HepG2 (cell line): ENCODE data around the gene CAD. TPM values are rescaled to one million over a fixed set of nuclear protein-coding genes. Genes with fewer than 3 reads are reported as not detected.

ENCODE experiments used
- AKAP8 ChIP-seq: sonication (generic); formaldehyde crosslinking; IDR thresholded peaks from 2 replicates; pipeline ENCODE4 v1.5.1; 2020; ENCODE audit warnings: mild to moderate bottlenecking, missing genetic modification reagents
- GLI4 ChIP-seq: sonication (generic); formaldehyde crosslinking; IDR thresholded peaks from 2 replicates; pipeline ENCODE4 v1.5.1; 2020; ENCODE audit warnings: missing genetic modification reagents, mild to moderate bottlenecking, moderate library complexity, borderline replicate concordance
- HNF1B ChIP-seq: sonication (generic); formaldehyde crosslinking; IDR thresholded peaks from 2 replicates; pipeline ENCODE4 v1.5.1; 2020; ENCODE audit warnings: mild to moderate bottlenecking, moderate library complexity, missing genetic modification reagents
- IKZF4 ChIP-seq: sonication (generic); formaldehyde crosslinking; IDR thresholded peaks from 2 replicates; pipeline ENCODE4 v1.5.1; 2020; ENCODE audit warnings: borderline replicate concordance, mild to moderate bottlenecking, low read depth, missing genetic modification reagents; ENCODE audit errors: not compliant biosample characterization
- KMT2A ChIP-seq: sonication (generic); formaldehyde crosslinking; IDR thresholded peaks from 2 replicates; pipeline ENCODE4 v1.4.0; 2020; ENCODE audit warnings: missing genetic modification reagents
- NAIF1 ChIP-seq: sonication (generic); formaldehyde crosslinking; IDR thresholded peaks from 2 replicates; pipeline ENCODE4 v1.5.0; 2020; ENCODE audit warnings: mild to moderate bottlenecking, missing genetic modification reagents, borderline replicate concordance
- SATB2 ChIP-seq: sonication (generic); formaldehyde crosslinking; IDR thresholded peaks from 2 replicates; pipeline ENCODE4 v1.5.0; 2020; ENCODE audit warnings: missing genetic modification reagents
- ZFP36L1 ChIP-seq: sonication (generic); formaldehyde crosslinking; IDR thresholded peaks from 2 replicates; pipeline ENCODE4 v1.8.0; 2022; ENCODE audit warnings: mild to moderate bottlenecking, missing genetic modification reagents, moderate library complexity
- ZNF143 ChIP-seq: sonication (generic); formaldehyde crosslinking; IDR thresholded peaks from 2 replicates; pipeline ENCODE4 v1.4.0; 2020; ENCODE audit warnings: missing genetic modification reagents
- ZNF225 ChIP-seq: sonication (generic); formaldehyde crosslinking; IDR thresholded peaks from 2 replicates; pipeline ENCODE4 v1.4.0; 2020; ENCODE audit warnings: mild to moderate bottlenecking, missing genetic modification reagents
- ZNF431 ChIP-seq: sonication (generic); formaldehyde crosslinking; IDR thresholded peaks from 2 replicates; pipeline ENCODE4 v1.9.0; 2022; ENCODE audit warnings: missing genetic modification reagents, low read depth, mild to moderate bottlenecking, borderline replicate concordance
- ZNF460 ChIP-seq: sonication (generic); formaldehyde crosslinking; IDR thresholded peaks from 2 replicates; pipeline ENCODE4 v1.5.1; 2020; ENCODE audit warnings: missing genetic modification reagents, mild to moderate bottlenecking, borderline replicate concordance
- ZNF773 ChIP-seq: sonication (generic); formaldehyde crosslinking; IDR thresholded peaks from 2 replicates; pipeline ENCODE4 v1.4.0; 2020; ENCODE audit warnings: missing genetic modification reagents, borderline replicate concordance
- ZNF792 ChIP-seq: IDR thresholded peaks from 2 replicates; pipeline ENCODE4 v1.6.1; 2016
- ZSCAN25 ChIP-seq: sonication (generic); formaldehyde crosslinking; IDR thresholded peaks from 2 replicates; pipeline ENCODE4 v1.8.0; 2022; ENCODE audit warnings: mild to moderate bottlenecking, missing genetic modification reagents
- polyA plus RNA-seq, 8 experiments: library from polyadenylated mRNA; depleted of rRNA in 3 of 8; stranded (reverse) in 7 of 8; unstranded in 1 of 8; fragments of >200 nt; fragmentation: Illumina TruSeq in 4 of 8; extraction: Trizol in 4 of 8; gene quantifications; 2 replicates each; pipeline versions ENCODE4 v1.2.1 to v1.2.3, GENCODE V29; 2011 to 2016; ENCODE audit warnings: low read depth in 4 of 8, missing spikeins in 1 of 8, mixed read lengths in 1 of 8; ENCODE audit not compliant: insufficient read depth in 1 of 8
- total RNA-seq, 5 experiments: library from RNA; depleted of rRNA; stranded (reverse); fragments of >200 nt; fragmentation: Illumina TruSeq; extraction: Trizol; gene quantifications; 2 replicates each; pipeline ENCODE4 v1.2.3, GENCODE V29; 2016; ENCODE audit warnings: low read depth in 1 of 5
- TF ChIP-seq, protein P1 (sequence below): sonication (generic); formaldehyde crosslinking; IDR thresholded peaks from 2 replicates; pipeline ENCODE4 v1.5.1; 2020; ENCODE audit warnings: mild to moderate bottlenecking, missing genetic modification reagents
- TF ChIP-seq, protein P2 (sequence below): sonication (generic); formaldehyde crosslinking; IDR thresholded peaks from 2 replicates; pipeline ENCODE4 v1.5.0; 2020; ENCODE audit warnings: mild to moderate bottlenecking, low read depth, missing genetic modification reagents, borderline replicate concordance
- TF ChIP-seq, protein P3 (sequence below): sonication (generic); formaldehyde crosslinking; IDR thresholded peaks from 2 replicates; pipeline ENCODE4 v1.4.0; 2020; ENCODE audit warnings: missing genetic modification reagents
- TF ChIP-seq, protein P4 (sequence below): IDR thresholded peaks from 2 replicates; pipeline ENCODE4 v1.6.1; 2016
- TF ChIP-seq, protein P5 (sequence below), 2 experiments: sonication (generic) in 1 of 2; formaldehyde crosslinking in 1 of 2; IDR thresholded peaks; 2 replicates each; pipeline versions ENCODE4 v1.5.1 to v1.6.1; 2011 to 2020; ENCODE audit warnings: borderline replicate concordance in 1 of 2, low read depth in 1 of 2, low read length in 1 of 2, mild to moderate bottlenecking in 1 of 2, missing genetic modification reagents in 1 of 2, moderate library complexity in 1 of 2

The CAD gene
- total and polyA plus RNA-seq, 2 of the 13 experiments (the other 11 are each of a cell fraction or from before 2014, with no cell fraction given): 21.7 to 37.0 TPM

DNA sequence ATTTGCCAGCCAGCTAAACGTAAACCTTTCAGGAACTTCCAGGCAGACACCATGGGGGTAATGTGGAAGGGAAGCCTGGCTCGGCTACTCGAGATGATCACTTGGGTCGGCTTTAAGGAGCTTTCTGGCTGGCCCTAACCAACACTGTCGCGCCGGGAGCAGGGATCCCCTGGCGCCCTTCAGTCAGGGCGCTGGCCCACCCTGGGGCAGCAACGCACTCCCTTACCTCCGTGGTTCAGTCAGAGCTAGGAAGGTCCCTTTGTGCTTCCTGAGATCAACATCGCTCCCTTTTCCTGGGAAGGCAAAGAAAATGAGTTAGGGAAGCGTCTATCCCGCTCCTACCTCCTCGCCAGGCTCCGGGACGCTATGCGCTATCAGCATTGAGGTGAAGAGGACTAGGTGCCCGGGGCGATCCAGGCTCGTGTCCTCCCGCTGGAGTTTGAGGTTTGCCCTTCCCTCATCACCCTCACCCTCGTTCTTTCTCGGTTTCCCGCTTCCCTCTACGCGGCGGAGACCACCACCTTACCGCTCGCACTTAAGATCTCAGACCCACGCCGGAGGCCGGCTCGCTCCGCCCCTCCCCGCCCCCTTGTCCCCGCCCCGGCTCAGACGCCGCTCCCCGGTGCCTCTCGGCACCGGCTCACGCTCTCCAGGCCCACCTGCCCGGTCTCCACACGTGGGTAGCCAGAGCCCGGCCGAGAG is 5.8 kb upstream of the CAD start (continued):
- TF ChIP-seq ZNF143 (CRISPR knock-in tag) (no peak), AKAP8 (CRISPR knock-in tag) (no peak), HNF1B (CRISPR knock-in tag) (no peak), ZNF773 (CRISPR knock-in tag) (no peak), NAIF1 (CRISPR knock-in tag) (peak; percentile 92), GLI4 (CRISPR knock-in tag) (0 out of 2 replicates have a peak, but pooled peaks have one; percentile 61), IKZF4 (CRISPR knock-in tag) (no peak), KMT2A (CRISPR knock-in tag) (no peak), SATB2 (CRISPR knock-in tag) (no peak), ZNF225 (CRISPR knock-in tag) (no peak), ZFP36L1 (CRISPR knock-in tag) (no peak), ZNF431 (CRISPR knock-in tag) (no peak), ZNF460 (CRISPR knock-in tag) (no peak), ZNF792 (CRISPR knock-in tag) (no peak), ZSCAN25 (CRISPR knock-in tag) (peak; percentile 33; the same call in 1 of the 2 replicates)
- TF ChIP-seq, protein P1, sequence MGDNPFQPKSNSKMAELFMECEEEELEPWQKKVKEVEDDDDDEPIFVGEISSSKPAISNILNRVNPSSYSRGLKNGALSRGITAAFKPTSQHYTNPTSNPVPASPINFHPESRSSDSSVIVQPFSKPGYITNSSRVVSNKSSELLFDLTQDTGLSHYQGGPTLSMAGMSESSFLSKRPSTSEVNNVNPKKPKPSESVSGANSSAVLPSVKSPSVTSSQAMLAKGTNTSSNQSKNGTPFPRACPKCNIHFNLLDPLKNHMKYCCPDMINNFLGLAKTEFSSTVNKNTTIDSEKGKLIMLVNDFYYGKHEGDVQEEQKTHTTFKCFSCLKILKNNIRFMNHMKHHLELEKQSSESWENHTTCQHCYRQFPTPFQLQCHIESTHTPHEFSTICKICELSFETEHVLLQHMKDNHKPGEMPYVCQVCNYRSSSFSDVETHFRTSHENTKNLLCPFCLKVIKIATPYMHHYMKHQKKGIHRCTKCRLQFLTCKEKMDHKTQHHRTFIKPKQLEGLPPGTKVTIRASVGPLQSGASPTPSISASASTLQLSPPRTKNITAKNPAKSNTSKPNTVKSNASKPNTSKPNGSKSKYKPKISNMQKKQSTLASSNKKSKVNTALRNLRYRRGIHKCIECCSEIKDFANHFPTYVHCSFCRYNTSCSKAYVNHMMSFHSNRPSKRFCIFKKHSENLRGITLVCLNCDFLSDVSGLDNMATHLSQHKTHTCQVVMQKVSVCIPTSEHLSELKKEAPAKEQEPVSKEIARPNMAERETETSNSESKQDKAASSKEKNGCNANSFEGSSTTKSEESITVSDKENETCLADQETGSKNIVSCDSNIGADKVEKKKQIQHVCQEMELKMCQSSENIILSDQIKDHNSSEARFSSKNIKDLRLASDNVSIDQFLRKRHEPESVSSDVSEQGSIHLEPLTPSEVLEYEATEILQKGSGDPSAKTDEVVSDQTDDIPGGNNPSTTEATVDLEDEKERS (CRISPR knock-in tag): no peak
- TF ChIP-seq, protein P2, sequence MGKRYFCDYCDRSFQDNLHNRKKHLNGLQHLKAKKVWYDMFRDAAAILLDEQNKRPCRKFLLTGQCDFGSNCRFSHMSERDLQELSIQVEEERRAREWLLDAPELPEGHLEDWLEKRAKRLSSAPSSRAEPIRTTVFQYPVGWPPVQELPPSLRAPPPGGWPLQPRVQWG: no peak
- TF ChIP-seq, protein P3, sequence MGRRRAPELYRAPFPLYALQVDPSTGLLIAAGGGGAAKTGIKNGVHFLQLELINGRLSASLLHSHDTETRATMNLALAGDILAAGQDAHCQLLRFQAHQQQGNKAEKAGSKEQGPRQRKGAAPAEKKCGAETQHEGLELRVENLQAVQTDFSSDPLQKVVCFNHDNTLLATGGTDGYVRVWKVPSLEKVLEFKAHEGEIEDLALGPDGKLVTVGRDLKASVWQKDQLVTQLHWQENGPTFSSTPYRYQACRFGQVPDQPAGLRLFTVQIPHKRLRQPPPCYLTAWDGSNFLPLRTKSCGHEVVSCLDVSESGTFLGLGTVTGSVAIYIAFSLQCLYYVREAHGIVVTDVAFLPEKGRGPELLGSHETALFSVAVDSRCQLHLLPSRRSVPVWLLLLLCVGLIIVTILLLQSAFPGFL (CRISPR knock-in tag): no peak
- TF ChIP-seq, protein P4, sequence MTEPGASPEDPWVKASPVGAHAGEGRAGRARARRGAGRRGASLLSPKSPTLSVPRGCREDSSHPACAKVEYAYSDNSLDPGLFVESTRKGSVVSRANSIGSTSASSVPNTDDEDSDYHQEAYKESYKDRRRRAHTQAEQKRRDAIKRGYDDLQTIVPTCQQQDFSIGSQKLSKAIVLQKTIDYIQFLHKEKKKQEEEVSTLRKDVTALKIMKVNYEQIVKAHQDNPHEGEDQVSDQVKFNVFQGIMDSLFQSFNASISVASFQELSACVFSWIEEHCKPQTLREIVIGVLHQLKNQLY (CRISPR knock-in tag): no peak
- TF ChIP-seq, protein P5, sequence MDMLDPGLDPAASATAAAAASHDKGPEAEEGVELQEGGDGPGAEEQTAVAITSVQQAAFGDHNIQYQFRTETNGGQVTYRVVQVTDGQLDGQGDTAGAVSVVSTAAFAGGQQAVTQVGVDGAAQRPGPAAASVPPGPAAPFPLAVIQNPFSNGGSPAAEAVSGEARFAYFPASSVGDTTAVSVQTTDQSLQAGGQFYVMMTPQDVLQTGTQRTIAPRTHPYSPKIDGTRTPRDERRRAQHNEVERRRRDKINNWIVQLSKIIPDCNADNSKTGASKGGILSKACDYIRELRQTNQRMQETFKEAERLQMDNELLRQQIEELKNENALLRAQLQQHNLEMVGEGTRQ (IDR thresholded peaks at IDR 0.05; ENCODE audit: low read depth, low read length): no peak
- TF ChIP-seq, protein P5 (CRISPR knock-in tag; IDR thresholded peaks at IDR 0.05; ENCODE audit: borderline replicate concordance): no peak
